T-helper 2 cell (primary cell): ENCODE data around the gene ZBTB42.

Experiments used
- DNase-seq, 5 experiments: peaks; one replicate each; pipeline versions ENCODE4 v3.0.0 to v3.0.0-alpha.2; 2012 to 2022

The ZBTB42 gene

GRCh38 chr14:104844306-104845032 lies 43.6 kb downstream of the ZBTB42 start:
- no peak for DNase-seq

- no peak for DNase-seq
Observed at GRCh38 chr14:104845033-104845666, 44.2 kb downstream of the ZBTB42 start.

- no peak for DNase-seq
Observed at GRCh38 chr14:104845834-104846441, 45.0 kb downstream of the ZBTB42 start.

GRCh38 chr14:104852280-104852663 lies 51.4 kb downstream of the ZBTB42 start:
- DNase-seq: no peak
